GM23248 (cell line): Measurements from ENCODE around the gene C5orf63.

Experiments
- EZH2 ChIP-seq: fragments of 200-600 bp; sonication (generic); IDR thresholded peaks from 2 replicates; pipeline ENCODE4 v1.6.1; 2018; ENCODE audit warnings: antibody characterized with exemption, mild to moderate bottlenecking; ENCODE audit not compliant: insufficient read depth, poor library complexity, severe bottlenecking
- EZH2phosphoT487 ChIP-seq: fragments of 200-600 bp; sonication (generic); IDR thresholded peaks from 2 replicates; pipeline ENCODE4 v1.6.1; 2018; ENCODE audit warnings: antibody characterized with exemption, moderate library complexity, mild to moderate bottlenecking, low read depth; ENCODE audit not compliant: insufficient read depth

DNA sequence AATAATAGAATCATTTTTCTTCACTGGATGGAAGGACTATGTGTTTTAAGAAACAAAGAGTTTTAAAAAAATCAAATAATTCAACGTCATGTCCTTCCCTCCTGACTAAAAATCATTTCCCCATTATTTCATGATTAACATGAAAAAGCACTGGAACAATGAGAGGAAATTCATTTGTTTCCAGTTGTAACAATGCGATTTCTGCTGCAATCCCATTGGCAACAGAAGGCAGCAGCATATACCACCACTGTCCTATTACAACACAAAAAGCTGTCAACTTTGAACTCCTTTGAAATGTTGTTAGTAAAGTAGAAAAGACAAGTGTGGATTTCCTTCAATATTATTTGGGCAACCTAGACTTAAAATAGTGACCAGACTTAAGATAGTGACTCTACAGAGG, 3.1 kb downstream of the C5orf63 start:
- no peak for TF ChIP-seq EZH2
- TF ChIP-seq EZH2phosphoT487, result no peak
